Measurements from ENCODE around the gene CXCR6. TPM values are rescaled to one million over a fixed set of nuclear protein-coding genes. Genes with fewer than 3 reads are reported as not detected.

CXCR6 gene
- total and polyA plus RNA-seq, 2 of the 13 experiments (the other 11 are each of a cell fraction or from before 2014, with no cell fraction given), result not detected

DNA sequence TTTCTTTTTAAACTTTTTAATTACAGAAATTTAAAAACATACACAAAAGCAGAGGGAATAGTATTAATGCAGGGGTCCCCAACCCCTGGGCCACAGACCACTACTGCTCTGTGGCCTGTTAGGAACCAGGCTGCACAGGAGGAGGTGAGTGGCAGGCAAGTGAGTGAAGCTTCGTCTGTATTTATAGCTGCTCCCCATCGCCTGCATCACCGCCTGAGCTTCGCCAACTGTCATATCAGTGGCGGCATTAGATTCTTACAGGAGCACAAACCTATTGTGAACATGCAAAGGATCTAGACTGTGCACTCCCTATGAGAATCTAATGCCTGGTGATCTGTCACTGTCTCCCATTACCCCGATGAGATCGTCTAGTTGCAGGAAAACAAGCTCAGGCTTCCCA lies 34.5 kb upstream of the CXCR6 start:
- POLR2A ChIA-PET, result no interaction called here
- H3K9ac ChIP-seq (ENCODE audit: insufficient read depth, low read depth, low read length), result no peak overlapping the region
- peaks cover 8% of the 10 kb centered on the region; the same call in 1 of the 2 replicates for H3K4me1 ChIP-seq (ENCODE audit: insufficient read depth, low read length)
- FAIRE-seq (no peak), ATAC-seq (no peak), DNase-seq (ENCODE audit: low spot score) (no peak)
- no peak overlapping the region for H3K4me3 ChIP-seq (replicated peaks in 1 of 3; ENCODE audit: insufficient read depth in 1 of 3, low read depth in 2 of 3, low read length in 3 of 3)
- no peaks in the 10 kb centered on the region for H3K79me2 ChIP-seq (ENCODE audit: insufficient read depth, low read length)
- no peaks in the 10 kb centered on the region for H3K9me3 ChIP-seq (ENCODE audit: low read length)
- 77% methylated on average over 7 of the region's 7 CpGs for WGBS (ENCODE audit: low lambda C conversion rate)
- H2AFZ ChIP-seq (ENCODE audit: low read length), result no peak overlapping the region
- CTCF ChIA-PET (ENCODE audit: low intra/inter-chr PET ratio, low total read pairs), result no interaction called here
- no peaks in the 10 kb centered on the region for H3K27me3 ChIP-seq (ENCODE audit: control insufficient read depth in 1 of 2, insufficient read depth in 2 of 2, low read length in 2 of 2)
- TF ChIP-seq POGZ (CRISPR knock-in tag; IDR thresholded peaks at IDR 0.05), result no peak
- TF ChIP-seq NFKBIZ (CRISPR knock-in tag; IDR thresholded peaks at IDR 0.05), result no peak
- no peak for TF ChIP-seq HOXA7 (CRISPR knock-in tag; IDR thresholded peaks at IDR 0.05)
- no peak for TF ChIP-seq PAX8 (CRISPR knock-in tag; IDR thresholded peaks at IDR 0.05; ENCODE audit: borderline replicate concordance)
- no peak for TF ChIP-seq ZNF792 (CRISPR knock-in tag; IDR thresholded peaks at IDR 0.05)
- TF ChIP-seq ZNF441 (CRISPR knock-in tag; IDR thresholded peaks at IDR 0.05; ENCODE audit: borderline replicate concordance), result no peak
- no peak for TF ChIP-seq ZNF101 (CRISPR knock-in tag; IDR thresholded peaks at IDR 0.05; ENCODE audit: borderline replicate concordance, low read depth)
- TF ChIP-seq, protein P1, sequence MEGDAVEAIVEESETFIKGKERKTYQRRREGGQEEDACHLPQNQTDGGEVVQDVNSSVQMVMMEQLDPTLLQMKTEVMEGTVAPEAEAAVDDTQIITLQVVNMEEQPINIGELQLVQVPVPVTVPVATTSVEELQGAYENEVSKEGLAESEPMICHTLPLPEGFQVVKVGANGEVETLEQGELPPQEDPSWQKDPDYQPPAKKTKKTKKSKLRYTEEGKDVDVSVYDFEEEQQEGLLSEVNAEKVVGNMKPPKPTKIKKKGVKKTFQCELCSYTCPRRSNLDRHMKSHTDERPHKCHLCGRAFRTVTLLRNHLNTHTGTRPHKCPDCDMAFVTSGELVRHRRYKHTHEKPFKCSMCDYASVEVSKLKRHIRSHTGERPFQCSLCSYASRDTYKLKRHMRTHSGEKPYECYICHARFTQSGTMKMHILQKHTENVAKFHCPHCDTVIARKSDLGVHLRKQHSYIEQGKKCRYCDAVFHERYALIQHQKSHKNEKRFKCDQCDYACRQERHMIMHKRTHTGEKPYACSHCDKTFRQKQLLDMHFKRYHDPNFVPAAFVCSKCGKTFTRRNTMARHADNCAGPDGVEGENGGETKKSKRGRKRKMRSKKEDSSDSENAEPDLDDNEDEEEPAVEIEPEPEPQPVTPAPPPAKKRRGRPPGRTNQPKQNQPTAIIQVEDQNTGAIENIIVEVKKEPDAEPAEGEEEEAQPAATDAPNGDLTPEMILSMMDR (CRISPR knock-in tag; IDR thresholded peaks at IDR 0.05), result no peak
- TF ChIP-seq, protein P2, sequence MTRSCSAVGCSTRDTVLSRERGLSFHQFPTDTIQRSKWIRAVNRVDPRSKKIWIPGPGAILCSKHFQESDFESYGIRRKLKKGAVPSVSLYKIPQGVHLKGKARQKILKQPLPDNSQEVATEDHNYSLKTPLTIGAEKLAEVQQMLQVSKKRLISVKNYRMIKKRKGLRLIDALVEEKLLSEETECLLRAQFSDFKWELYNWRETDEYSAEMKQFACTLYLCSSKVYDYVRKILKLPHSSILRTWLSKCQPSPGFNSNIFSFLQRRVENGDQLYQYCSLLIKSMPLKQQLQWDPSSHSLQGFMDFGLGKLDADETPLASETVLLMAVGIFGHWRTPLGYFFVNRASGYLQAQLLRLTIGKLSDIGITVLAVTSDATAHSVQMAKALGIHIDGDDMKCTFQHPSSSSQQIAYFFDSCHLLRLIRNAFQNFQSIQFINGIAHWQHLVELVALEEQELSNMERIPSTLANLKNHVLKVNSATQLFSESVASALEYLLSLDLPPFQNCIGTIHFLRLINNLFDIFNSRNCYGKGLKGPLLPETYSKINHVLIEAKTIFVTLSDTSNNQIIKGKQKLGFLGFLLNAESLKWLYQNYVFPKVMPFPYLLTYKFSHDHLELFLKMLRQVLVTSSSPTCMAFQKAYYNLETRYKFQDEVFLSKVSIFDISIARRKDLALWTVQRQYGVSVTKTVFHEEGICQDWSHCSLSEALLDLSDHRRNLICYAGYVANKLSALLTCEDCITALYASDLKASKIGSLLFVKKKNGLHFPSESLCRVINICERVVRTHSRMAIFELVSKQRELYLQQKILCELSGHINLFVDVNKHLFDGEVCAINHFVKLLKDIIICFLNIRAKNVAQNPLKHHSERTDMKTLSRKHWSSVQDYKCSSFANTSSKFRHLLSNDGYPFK (CRISPR knock-in tag; IDR thresholded peaks at IDR 0.05; ENCODE audit: borderline replicate concordance), result no peak
- TF ChIP-seq, protein P3, sequence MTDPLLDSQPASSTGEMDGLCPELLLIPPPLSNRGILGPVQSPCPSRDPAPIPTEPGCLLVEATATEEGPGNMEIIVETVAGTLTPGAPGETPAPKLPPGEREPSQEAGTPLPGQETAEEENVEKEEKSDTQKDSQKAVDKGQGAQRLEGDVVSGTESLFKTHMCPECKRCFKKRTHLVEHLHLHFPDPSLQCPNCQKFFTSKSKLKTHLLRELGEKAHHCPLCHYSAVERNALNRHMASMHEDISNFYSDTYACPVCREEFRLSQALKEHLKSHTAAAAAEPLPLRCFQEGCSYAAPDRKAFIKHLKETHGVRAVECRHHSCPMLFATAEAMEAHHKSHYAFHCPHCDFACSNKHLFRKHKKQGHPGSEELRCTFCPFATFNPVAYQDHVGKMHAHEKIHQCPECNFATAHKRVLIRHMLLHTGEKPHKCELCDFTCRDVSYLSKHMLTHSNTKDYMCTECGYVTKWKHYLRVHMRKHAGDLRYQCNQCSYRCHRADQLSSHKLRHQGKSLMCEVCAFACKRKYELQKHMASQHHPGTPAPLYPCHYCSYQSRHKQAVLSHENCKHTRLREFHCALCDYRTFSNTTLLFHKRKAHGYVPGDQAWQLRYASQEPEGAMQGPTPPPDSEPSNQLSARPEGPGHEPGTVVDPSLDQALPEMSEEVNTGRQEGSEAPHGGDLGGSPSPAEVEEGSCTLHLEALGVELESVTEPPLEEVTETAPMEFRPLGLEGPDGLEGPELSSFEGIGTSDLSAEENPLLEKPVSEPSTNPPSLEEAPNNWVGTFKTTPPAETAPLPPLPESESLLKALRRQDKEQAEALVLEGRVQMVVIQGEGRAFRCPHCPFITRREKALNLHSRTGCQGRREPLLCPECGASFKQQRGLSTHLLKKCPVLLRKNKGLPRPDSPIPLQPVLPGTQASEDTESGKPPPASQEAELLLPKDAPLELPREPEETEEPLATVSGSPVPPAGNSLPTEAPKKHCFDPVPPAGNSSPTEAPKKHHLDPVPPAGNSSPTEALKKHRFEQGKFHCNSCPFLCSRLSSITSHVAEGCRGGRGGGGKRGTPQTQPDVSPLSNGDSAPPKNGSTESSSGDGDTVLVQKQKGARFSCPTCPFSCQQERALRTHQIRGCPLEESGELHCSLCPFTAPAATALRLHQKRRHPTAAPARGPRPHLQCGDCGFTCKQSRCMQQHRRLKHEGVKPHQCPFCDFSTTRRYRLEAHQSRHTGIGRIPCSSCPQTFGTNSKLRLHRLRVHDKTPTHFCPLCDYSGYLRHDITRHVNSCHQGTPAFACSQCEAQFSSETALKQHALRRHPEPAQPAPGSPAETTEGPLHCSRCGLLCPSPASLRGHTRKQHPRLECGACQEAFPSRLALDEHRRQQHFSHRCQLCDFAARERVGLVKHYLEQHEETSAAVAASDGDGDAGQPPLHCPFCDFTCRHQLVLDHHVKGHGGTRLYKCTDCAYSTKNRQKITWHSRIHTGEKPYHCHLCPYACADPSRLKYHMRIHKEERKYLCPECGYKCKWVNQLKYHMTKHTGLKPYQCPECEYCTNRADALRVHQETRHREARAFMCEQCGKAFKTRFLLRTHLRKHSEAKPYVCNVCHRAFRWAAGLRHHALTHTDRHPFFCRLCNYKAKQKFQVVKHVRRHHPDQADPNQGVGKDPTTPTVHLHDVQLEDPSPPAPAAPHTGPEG (CRISPR knock-in tag; IDR thresholded peaks at IDR 0.05), result no peak
- TF ChIP-seq ZNF598 (CRISPR knock-in tag; IDR thresholded peaks at IDR 0.05; ENCODE audit: borderline replicate concordance), result no peak
- in situ Hi-C loops (cut with HindIII; ENCODE audit: extremely low pct_ligation_motif_present, low pct_unique_long_range_greater_than_20kb) (loop anchor here (25.0 kb wide), 1 partner anchor 671 kb away; the partner anchor contains the start of gene TMEM158), intact Hi-C loops (cut with micrococcal nuclease; ENCODE audit: unreplicated experiment) (no loop called here)
- no peaks in the 10 kb centered on the region for H4K20me1 ChIP-seq (ENCODE audit: insufficient read depth, low read length)
- no peak overlapping the region for H3K27ac ChIP-seq (ENCODE audit: extremely low read length, insufficient read depth, low read length)
- no peak overlapping the region for H3K4me2 ChIP-seq (ENCODE audit: low read depth, low read length)
- no TSS peak for BruUV-seq (replicated peaks)
- H3K36me3 ChIP-seq (replicated peaks in 1 of 2; ENCODE audit: control insufficient read depth in 1 of 2, insufficient read depth in 2 of 2, low read length in 2 of 2), result no peaks in the 10 kb centered on the region
